ENCODE results near the gene COG3. TPM values are rescaled to one million over a fixed set of nuclear protein-coding genes. Genes with fewer than 3 reads are reported as not detected.

COG3 gene
- total and polyA plus RNA-seq, 11 donors = 7.7 to 23.1 (median 15.2) TPM

- no peaks in the 10 kb centered on the region for H3K36me3 ChIP-seq
Observed at GRCh38 chr13:45436953-45437352, 27.8 kb upstream of the COG3 start.

GRCh38 chr13:45437947-45438346 lies 26.8 kb upstream of the COG3 start:
- DNase-seq = no peak
- no peak for ATAC-seq
- intact Hi-C loops (cut with DNase I) = no loop called here
- H3K4me1 ChIP-seq = peaks cover 0 to 23% (median 12%) of the 10 kb centered on the region in 12 donors
- 84 to 89% (median 86%) methylated on average over 4 of the region's 4 CpGs for WGBS, 4 donors
- H3K27me3 ChIP-seq = no peaks in the 10 kb centered on the region
- no peak overlapping the region for H3K4me3 ChIP-seq
- no peaks in the 10 kb centered on the region for H3K36me3 ChIP-seq
- no peaks in the 10 kb centered on the region for H3K9me3 ChIP-seq
- H3K27ac ChIP-seq = peak overlapping the region in 1 of 12 donors; percentile 89
- no peak for TF ChIP-seq CTCF (IDR thresholded peaks at IDR 0.05)
- TF ChIP-seq POLR2A (IDR thresholded peaks at IDR 0.05) = no peak

More at GRCh38 chr13:45436953-45437352, 27.8 kb upstream of the COG3 start:
- no peak overlapping the region for H3K27ac ChIP-seq
- DNase-seq = no peak
- ATAC-seq = no peak
- no peaks in the 10 kb centered on the region for H3K9me3 ChIP-seq
- H3K4me3 ChIP-seq = no peak overlapping the region
- no peaks in the 10 kb centered on the region for H3K27me3 ChIP-seq
- peaks cover 0 to 19% (median 9%) of the 10 kb centered on the region in 12 donors for H3K4me1 ChIP-seq
- 80 to 91% (median 89%) methylated on average over 4 of the region's 4 CpGs for WGBS, 4 donors
- intact Hi-C loops (cut with DNase I) = no loop called here
- no peak for TF ChIP-seq CTCF (IDR thresholded peaks at IDR 0.05)
- TF ChIP-seq POLR2A (IDR thresholded peaks at IDR 0.05) = no peak

GRCh38 chr13:45439008-45439407 lies 25.7 kb upstream of the COG3 start:
- Histone ChIP-seq H3K27me3 (no peaks in the 10 kb centered on the region), H3K27ac (peak overlapping the region in 9 of 12 donors; percentile 69 to 89 (median 87)), H3K4me3 (no peak overlapping the region), H3K9me3 (no peaks in the 10 kb centered on the region), H3K36me3 (no peaks in the 10 kb centered on the region), H3K4me1 (peaks cover 0 to 22% (median 12%) of the 10 kb centered on the region in 12 donors)
- TF ChIP-seq CTCF (IDR thresholded peaks at IDR 0.05) (no peak), POLR2A (IDR thresholded peaks at IDR 0.05) (no peak)
- 87 to 92% (median 88%) methylated on average over 3 to 4 of the region's 4 CpGs for WGBS, 4 donors
- intact Hi-C loops (cut with DNase I) = no loop called here
- ATAC-seq = no peak
- DNase-seq = no peak

GRCh38 chr13:45439781-45440462 lies 24.8 kb upstream of the COG3 start:
- no peaks in the 10 kb centered on the region for H3K36me3 ChIP-seq
- H3K27me3 ChIP-seq = no peaks in the 10 kb centered on the region
- H3K27ac ChIP-seq = peak overlapping the region; percentile 69 to 89 (median 86)
- DNase-seq (no peak), ATAC-seq (no peak)
- no peaks in the 10 kb centered on the region for H3K9me3 ChIP-seq
- peaks cover 0 to 22% (median 12%) of the 10 kb centered on the region in 12 donors for H3K4me1 ChIP-seq
- 72 to 76% (median 73%) methylated on average over 3 of the region's 3 CpGs for WGBS, 4 donors
- H3K4me3 ChIP-seq = no peak overlapping the region
- intact Hi-C loops (cut with DNase I) = no loop called here
- TF ChIP-seq POLR2A (IDR thresholded peaks at IDR 0.05) (no peak), CTCF (IDR thresholded peaks at IDR 0.05) (no peak)

All from heart left ventricle (tissue), 16 donors.